Fibroblast of peridontal ligament (primary cell): ENCODE data around the gene ZBP1.

ENCODE experiments used
- DNase-seq: peaks from one replicate; pipeline ENCODE4 v3.0.0-alpha.2; 2010; ENCODE audit errors: extremely low read depth

The ZBP1 gene

DNA sequence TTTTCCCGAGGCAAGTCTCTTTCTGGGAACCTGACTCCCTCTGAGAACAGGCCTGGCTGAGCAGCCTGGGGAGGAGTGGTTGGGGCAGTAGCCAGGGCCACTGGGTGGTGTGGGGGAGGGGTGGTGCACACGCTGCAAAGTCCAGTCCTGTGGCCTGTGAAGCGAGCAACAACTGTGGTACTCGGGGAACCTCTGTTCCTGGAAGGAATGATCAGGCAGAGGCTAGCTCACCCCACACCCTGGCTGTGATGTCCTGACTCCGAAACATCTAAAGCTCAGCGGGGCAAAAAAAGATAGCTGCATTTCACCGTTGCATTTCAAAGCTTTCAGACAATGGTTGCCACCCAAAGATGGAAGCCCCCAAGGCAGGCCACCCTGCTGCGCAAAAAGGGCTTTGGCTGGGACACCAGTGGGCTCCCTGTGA, 33.8 kb downstream of the ZBP1 start:
- DNase-seq, result no peak

DNA sequence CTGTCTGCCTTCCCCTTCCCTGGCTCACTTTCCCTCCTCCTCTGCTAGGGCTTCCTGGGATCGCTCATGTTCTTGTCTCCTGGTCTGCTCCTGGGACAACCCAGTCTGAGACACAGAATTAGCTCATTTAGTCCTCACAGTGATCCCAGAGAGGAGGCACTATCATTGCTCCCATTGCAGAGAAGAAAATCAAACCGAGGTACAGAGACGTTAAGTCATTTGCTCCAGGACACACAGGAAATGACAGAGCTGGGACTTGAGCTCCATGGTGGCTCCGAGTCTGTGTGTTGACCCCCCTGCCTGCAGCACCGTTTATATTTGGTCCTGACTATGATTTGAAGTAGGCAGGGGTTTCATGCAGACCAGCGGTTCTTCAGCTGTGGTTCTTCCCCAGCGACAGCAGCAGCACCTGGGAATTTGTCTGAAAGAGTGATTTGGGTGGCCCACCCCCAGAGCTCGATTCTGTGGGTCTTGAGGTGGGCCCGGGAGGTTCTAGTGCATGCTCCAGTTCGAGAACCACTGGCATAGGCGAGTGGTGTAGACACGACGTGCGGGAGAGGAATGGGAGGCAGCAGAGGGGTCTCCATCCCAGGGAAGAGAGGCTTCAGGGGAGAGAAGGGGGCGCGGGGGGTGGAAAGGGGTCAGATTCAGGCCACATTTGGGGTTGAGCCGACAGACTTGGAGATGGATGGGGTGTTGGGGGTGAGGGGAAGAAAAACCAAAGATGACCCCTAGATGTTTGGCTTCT, 34.6 kb downstream of the ZBP1 start:
- no peak for DNase-seq

- no peak for DNase-seq
These were observed 35.3 kb downstream of the ZBP1 start for GRCh38 chr20:57584768-57585461.

DNA sequence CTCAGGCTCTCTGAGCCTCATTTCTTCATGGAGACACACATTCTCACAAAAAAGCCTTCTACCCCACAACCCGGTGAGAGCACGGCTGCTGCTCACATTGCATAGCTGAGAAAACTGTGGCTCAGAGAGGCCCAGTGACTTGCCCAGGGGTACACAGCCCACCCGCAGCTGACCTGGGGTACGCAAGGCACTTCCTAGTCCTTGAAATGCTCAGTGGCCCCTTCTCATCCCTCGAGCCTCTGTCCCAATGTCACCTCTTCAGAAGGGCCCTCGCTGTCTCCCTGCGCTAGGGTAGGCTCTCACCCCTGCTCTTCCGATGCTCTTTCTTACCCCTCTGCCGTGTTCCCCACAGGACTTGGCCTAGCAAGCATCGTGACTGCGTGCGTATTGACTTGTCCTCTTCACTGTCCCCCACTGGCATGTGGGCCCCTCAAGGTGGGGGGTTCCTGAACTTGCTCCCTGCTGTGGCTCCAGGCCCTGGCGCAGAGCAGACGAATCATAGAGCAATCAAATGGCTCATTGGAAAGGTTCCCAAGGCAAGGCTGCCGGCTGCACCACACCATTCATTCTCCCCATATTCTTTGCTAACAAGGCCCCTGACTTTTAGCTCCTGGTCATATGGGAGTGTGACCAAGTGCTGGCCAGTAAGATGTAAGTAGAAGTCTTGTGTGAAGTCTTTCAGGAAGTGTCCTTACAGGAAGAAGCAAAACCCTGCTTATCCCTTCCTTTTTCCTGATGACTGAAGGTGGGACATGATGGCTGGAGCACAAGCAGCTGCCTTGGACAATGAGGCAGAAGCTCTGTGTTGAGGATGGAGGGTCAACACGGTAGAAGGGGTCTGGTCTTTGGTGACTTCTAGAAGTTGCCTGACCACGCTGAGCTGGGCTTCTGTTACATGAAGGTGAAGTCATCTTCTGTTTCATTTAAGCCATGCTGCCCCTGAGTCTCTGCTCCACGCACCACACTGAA, 36.7 kb downstream of the ZBP1 start:
- DNase-seq, result no peak

DNA sequence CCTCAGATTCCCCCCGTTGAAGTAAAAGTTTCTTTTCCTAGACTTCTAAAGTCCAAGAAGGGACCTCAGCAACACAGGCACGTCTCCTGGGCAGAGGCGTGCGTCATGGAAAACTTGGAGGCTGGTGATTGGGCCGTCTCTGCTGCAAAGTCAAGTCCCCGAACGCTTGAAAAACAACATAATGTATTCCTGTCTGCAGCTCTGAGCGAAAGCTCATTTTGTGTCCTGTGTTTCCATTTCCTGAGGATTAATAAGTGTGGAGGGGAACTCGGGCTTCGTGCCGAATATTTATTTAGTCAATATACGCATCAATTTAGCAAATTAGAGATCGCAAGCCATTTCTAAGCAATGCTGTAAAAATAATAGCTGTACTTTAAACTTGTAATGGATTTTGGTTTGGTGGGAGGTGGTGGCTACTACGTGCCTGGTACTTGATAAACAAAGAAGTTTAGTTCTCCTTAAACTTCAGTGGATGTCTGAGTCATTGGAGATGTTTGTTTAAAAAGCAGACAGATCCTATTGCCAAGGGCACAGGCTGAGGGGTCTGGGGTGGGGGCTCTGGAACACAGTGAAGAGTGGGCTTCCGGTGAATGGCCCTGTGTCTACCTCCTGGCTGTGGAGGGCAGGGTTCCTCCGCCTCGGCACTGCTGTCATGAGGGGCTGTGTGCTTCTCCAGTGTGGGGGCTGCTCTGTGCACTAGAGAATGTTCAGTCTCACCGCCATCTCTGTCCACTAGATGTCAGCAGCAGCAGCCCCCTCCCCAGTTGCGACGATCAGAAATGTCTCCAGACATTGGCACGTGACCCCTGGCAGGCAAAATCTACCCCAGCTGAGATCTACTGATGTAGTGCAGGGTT, 37.6 kb downstream of the ZBP1 start:
- peak; percentile 69 for DNase-seq

DNA sequence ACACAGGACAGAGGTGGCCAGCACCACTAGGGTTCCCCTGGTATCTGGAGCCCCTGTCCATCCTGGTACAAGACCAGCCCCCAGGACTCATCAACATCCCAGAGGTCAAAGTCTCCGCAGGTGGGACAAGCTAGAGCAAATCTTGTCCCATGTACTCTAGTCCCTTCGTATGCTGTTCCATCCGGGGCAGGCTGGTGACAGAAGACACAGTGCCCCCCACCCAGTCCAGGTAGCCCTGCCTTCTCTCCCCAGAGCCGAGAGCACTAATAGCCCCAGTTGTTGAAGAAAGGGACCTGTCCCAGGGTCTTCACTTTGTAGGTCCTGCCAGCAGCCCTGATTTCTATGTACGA, 38.2 kb downstream of the ZBP1 start:
- DNase-seq, result no peak

DNA sequence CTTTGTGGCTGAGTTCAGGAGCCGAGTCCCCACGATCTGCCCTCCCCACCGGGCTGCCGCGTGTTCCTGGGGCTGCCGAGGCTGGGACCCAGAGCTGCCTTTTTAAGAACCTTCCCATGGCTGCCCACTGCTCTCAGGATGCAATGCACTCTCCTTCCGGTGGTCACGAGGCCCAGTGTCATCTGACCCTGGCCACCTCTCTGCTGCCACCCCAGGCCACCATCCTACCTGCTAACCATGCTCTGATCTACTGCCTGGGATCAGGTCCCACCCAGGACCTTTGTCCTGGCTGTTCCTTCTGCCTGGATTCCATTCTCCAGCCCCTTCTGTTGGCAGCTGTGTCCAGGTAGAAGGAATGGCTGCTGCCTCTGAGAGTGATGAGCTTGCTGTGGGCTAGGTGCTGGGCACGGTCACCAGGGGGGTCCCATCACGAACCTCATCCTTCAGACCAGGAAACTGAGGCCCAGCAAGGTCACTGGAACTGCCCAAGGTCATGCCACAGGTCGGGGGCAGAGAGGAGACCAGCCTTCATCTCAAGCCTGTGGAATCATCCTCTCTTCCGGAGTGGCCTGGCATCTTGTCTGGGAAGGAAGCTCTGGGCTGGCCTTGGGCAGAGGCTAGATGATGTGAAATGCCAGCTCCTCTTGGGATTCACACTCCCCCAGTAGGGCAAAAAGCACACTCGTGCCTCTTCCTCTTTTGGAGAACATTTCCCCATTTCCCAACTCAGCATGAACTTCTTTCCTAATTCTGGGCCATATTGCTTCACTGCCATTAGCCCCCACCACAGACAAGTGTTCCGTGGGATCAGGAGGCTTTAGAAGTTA, 38.8 kb downstream of the ZBP1 start:
- no peak for DNase-seq

GRCh38 chr20:57580478-57581201, 39.6 kb downstream of the ZBP1 start:
- no peak for DNase-seq

- no peak for DNase-seq
These were observed 40.3 kb downstream of the ZBP1 start for GRCh38 chr20:57579898-57580447.

GRCh38 chr20:57579331-57579897, 40.8 kb downstream of the ZBP1 start:
- DNase-seq, result no peak

DNA sequence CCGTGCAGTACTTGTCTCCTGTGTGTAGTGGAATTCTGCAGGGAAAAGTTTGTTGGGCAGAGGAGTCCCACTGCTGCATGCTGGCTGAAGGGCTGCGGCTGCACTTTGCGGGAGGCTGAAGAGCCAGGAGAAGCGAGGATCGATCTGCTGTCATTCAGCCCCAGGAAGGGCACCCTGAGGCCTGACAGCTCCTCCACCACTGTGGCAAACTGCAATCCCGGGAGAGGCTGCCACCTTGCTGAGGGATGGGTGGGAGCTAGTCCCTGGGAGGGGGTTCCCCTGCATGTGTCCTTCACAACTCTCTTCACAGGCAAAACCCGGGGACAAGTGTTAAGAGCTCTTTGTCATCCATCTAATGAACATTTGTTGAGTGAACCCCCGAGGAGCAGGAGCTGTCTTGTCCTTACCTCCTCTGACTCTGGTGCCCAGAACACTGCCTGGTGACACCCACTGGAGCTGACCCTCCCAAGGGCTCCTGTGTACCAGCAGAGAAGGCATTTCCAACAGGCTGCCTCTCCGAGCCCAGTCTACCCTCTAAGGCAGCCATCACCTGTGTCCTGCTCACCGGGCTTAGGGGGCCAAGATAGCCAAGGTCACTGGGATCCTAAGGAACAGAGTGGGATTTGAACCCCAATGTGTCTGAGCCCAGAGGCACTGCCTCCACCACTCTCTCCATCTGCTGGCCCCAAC, 41.6 kb downstream of the ZBP1 start:
- DNase-seq, result no peak

DNA sequence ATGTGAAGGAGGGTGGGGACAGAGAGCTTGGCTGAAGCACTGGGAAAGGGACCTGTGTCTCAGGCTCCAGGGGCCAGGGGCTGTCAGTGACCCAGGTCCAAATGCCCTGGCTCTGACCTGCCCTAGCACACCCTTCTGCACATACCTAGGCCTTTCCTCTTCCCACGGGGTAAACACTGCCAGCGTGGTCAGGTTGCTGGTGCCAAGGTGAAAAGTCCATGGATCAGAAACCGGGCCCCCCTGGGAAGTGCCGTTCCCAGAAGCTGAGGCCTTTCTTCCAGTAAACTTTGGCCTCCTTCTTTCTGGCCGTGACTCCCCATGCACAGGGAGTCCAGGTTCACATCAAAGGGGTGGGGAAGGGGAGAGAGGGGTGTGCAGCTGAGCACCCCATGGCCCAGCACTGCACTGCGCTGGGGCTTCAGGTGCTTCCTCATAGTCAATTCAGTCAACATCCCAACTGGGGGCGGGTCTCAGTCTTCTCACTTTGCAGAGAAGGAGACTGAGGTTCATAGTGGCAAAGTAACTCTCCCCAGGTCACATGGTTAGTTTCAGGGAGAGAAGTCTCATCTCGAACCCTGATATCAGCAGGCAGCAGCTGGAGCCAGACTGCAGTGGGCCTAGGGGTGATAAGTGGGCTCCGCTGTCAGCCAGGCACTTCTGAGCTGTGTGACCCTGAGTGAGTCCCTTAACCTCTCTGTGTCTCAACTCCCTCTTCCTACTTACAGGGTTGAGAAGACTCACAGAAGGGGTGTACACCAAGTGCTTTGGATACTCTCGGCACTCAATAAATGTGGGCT, 42.3 kb downstream of the ZBP1 start:
- no peak for DNase-seq

- DNase-seq, result no peak
These were observed 43.3 kb downstream of the ZBP1 start for GRCh38 chr20:57576617-57577550.

- no peak for DNase-seq
These were observed 44.2 kb downstream of the ZBP1 start for GRCh38 chr20:57576002-57576401.

DNA sequence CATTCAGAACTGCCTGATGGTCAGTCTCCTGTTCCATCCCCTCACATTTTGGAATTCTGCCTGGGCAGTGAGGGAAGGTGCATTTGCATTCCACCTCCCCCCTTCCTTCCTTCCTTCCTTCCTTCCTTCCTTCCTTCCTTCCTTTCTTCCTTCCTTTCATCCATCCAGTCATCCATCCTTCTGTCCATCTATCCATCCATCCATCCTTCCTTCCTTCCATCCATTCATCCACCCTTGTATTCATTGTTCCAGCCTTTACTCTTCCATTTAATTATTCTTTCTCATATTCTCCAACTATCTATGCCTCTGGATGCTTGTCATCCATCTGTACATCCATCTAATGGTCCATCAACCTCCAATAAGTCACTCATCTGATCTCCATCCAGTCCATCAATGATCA, 45.3 kb downstream of the ZBP1 start:
- DNase-seq, result no peak

GRCh38 chr20:57573894-57574293, 46.3 kb downstream of the ZBP1 start:
- no peak for DNase-seq

DNA sequence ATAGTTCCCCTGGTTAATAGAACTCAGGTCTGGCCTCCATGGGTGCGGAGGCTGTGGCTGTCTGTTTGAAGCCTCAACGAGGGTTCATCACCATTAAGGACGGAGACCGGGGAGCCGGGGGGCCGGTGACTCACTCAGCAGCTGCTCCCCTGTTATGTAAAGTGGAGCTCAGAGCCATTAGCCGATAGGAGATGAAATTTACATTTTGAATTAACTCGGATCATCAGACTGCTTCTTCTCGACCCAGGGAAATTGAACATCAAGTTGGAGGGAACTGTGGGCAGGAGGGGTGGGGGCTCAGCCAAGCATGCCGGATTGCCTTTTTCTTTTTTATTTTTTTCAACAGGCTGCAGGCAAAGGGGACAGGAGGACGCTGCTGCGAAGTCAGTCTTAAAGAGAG, 47.0 kb downstream of the ZBP1 start:
- DNase-seq, result no peak
